GM18505 (cell line): ENCODE measurements around the gene GLS.

Source experiments
- ATAC-seq: cut with Tn5 transposase; IDR thresholded peaks from one replicate; pipeline ENCODE4 v1.9.1; 2021; ENCODE audit not compliant: unreplicated experiment
- POLR2A ChIP-seq: IDR thresholded peaks from 4 replicates; pipeline ENCODE4 v1.6.1; 2011; ENCODE audit warnings: borderline replicate concordance; ENCODE audit not compliant: insufficient read depth, insufficient read length; ENCODE audit errors: extremely low read depth

The GLS gene

GRCh38 chr2:190910341-190911136 lies 29.9 kb downstream of the GLS start:
- no peak for ATAC-seq

GRCh38 chr2:190911813-190912212 lies 31.2 kb downstream of the GLS start:
- TF ChIP-seq POLR2A, result no peak
- ATAC-seq, result peak; percentile 85

More at GRCh38 chr2:190910341-190911136, 29.9 kb downstream of the GLS start:
- TF ChIP-seq POLR2A, result no peak

- ATAC-seq, result no peak
- no peak for TF ChIP-seq POLR2A
Observed at GRCh38 chr2:190912726-190913125, 32.1 kb downstream of the GLS start.

- TF ChIP-seq POLR2A, result no peak
- no peak for ATAC-seq
Observed at GRCh38 chr2:190913725-190914124, 33.1 kb downstream of the GLS start.

DNA sequence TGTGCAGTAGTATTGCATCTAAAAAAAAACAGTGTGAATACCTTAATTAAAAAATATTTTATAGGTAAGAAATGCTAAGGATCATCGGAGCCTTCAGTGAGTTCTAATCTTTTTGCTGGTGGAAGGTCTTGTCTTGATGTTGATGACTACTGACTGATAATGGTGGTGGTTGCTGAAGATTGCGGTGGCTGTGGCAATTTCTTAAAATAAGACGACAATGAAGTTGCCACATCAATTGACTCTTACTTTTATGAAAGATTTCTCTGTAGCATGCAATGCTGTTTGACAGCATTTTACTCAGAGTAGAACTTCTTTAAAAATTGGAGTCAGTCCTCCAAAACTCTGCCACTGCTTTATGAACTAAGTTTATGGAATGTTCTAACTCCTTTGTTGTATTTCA lies 36.2 kb downstream of the GLS start:
- no peak for TF ChIP-seq POLR2A
- no peak for ATAC-seq

DNA sequence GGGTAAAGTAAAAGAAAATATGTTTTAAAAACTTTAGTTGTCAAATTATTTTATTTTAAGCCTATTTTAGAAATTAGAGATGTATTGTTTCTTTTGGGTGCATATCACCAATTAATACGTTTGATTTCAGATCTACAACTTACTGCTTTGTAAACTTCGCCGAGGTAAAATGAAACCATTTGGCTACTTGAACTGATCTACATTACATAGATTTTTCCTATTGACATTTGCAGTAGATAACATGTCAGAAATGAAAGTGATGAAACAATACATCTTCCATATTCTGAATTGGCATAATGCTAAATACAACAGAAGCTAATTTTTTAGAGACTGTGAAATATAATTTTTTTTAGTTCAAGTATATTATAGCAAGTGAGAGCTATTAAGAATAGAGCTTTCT lies 39.5 kb downstream of the GLS start:
- ATAC-seq, result no peak
- no peak for TF ChIP-seq POLR2A

GRCh38 chr2:190922376-190922775 lies 41.8 kb downstream of the GLS start:
- TF ChIP-seq POLR2A, result no peak
- no peak for ATAC-seq

DNA sequence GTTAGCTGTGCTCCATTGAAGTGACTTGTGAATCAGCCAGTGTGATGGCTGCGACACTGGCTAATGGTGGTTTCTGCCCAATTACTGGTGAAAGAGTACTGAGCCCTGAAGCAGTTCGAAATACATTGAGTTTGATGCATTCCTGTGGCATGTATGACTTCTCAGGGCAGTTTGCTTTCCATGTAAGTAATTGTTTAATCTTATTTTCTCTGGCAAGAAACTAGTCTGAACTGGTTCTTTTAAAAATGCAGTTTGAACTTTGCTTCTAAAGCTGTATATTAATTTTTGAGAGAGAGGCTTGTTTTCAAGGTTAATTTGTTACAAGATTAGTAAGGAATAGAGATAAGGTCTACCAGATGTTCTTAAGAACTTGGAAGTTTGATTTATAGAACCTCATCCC lies 46.7 kb downstream of the GLS start:
- TF ChIP-seq POLR2A, result no peak
- ATAC-seq, result no peak

DNA sequence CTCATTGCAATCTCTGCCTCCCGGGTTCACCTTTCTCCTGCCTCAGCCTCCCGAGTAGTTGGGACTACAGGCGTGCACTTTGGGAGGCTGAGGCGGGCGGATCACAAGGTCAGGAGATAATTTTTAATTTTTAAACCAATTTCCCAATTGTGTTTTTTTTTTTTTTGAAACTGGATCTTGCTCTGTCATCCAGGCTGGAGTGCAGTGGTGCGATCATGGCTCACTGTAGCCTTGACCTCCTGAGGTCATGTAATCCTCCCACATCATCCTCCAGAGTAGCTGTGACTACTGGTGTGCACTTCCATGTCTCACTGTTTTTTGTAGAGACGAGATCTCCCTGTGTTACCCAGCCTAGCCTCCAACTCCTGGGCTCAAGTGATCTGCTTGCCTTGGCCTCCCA lies 49.3 kb downstream of the GLS start:
- no peak for TF ChIP-seq POLR2A
- no peak for ATAC-seq

DNA sequence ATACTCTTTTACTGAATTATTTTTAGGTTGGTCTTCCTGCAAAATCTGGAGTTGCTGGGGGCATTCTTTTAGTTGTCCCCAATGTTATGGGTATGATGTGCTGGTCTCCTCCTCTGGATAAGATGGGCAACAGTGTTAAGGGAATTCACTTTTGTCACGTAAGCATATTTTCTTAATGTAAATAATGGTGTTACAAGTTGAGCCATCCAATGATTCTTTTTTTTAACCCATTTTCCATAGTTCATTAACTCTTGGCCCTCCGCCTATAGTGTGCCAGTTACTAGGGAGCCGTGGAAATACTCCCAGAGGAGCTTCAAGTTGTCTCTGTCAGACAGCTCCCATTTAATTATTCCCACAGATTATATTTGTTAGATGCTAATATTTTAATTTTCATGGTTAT lies 49.8 kb downstream of the GLS start:
- TF ChIP-seq POLR2A, result no peak
- ATAC-seq, result no peak

DNA sequence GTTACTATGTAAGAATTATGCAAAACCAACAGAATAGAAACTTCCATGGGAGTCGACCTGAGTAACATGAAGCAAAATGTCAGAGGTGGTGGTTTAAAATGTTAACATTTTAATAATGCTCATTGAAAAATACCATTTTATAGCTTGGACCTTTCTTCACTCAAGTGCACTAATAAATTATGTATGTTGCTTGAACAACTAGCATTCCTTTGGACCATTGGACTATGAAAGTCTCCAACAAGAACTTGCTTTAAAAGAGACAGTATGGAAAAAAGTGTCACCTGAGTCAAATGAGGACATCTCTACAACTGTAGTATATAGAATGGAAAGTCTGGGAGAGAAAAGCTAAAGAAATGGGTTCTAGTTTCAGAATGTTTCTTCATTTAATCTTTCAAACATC lies 51.9 kb downstream of the GLS start:
- no peak for TF ChIP-seq POLR2A
- ATAC-seq, result no peak

- ATAC-seq, result no peak
- no peak for TF ChIP-seq POLR2A
Observed at GRCh38 chr2:190933361-190933760, 52.7 kb downstream of the GLS start.

DNA sequence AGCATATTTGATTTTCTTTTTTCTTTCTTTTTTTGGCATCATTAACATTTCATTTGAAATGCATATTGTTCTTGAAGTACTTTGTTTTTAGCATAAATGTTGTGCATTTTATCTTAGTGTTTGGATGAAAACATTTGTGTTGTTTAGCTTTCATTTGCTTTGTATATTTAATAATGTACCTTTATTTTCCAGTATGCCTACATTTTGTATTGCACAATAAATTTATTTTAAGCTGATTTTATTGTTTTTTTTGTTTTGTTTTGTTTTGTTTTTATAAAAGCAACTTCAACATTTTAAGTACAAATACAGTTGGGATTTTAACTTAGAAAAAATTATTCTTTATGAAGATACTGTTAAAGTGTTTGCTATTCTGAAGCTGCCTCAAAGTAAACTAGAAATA lies 54.4 kb downstream of the GLS start:
- no peak for ATAC-seq
- TF ChIP-seq POLR2A, result no peak

- no peak for TF ChIP-seq POLR2A
- no peak for ATAC-seq
Observed at GRCh38 chr2:190938771-190939335, 58.2 kb downstream of the GLS start.
